Esophagus squamous epithelium (tissue), 5 donors: ENCODE measurements around the gene PDLIM7. TPM values are rescaled to one million over a fixed set of nuclear protein-coding genes. Genes with fewer than 3 reads are reported as not detected.

Experiments
- DNase-seq: peaks from one replicate; lab custom pipeline; 2025; lab: John Stamatoyannopoulos, UW
- H3K27ac ChIP-seq, 4 donors: fragments of 200-600 bp; sonication (generic); one replicate each; pipeline ENCODE4 v1.5.1; 2016 to 2019; ENCODE audit warnings: mild to moderate bottlenecking in 1 of 4
- H3K27me3 ChIP-seq, 4 donors: fragments of 200-600 bp; sonication (generic); 1 replicate in 3 of 4; 2 replicates in 1 of 4; pipeline versions ENCODE4 v1.5.1 to v1.6.0; 2017 to 2021; ENCODE audit warnings: antibody characterized with exemption in 1 of 4
- H3K36me3 ChIP-seq, 3 donors: fragments of 200-600 bp; sonication (generic); one replicate each; pipeline ENCODE4 v1.5.1; 2016 to 2019
- H3K4me1 ChIP-seq, 3 donors: fragments of 200-600 bp; sonication (generic); one replicate each; pipeline ENCODE4 v1.5.1; 2017 to 2019
- H3K4me3 ChIP-seq, 4 donors: fragments of 200-600 bp; sonication (generic); 1 replicate in 3 of 4; 2 replicates in 1 of 4; pipeline ENCODE4 v1.5.1; 2016 to 2019; ENCODE audit warnings: mild to moderate bottlenecking in 2 of 4, moderate library complexity in 1 of 4
- H3K9me3 ChIP-seq, 3 donors: fragments of 200-600 bp; sonication (generic); one replicate each; pipeline ENCODE4 v1.5.1; 2016 to 2019
- CTCF ChIP-seq, 6 experiments: fragments of 450-650 bp in 4 of 6; fragments of 200-600 bp in 2 of 6; sonication (generic) in 2 of 6; IDR thresholded peaks; one replicate each; pipeline ENCODE4 v1.5.1; 2016 to 2019; ENCODE audit warnings: antibody characterized with exemption in 6 of 6, mild to moderate bottlenecking in 4 of 6, moderate library complexity in 4 of 6
- POLR2A ChIP-seq, 4 donors: fragments of 450-650 bp; IDR thresholded peaks; one replicate each; pipeline ENCODE4 v1.6.1; 2017; ENCODE audit warnings: antibody characterized with exemption in 4 of 4, mild to moderate bottlenecking in 4 of 4, moderate library complexity in 3 of 4
- WGBS, 2 donors: methylation state at CpG; one replicate each; pipeline ENCODE4 v1.1.5; 2018; 5-methylcytosine and 5-hydroxymethylcytosine counted together
- intact Hi-C: fragments of 100-400 bp; cut with DNase I; formaldehyde crosslinking; loops from one replicate; pipeline ENCODE4 v1.15.0; 2022
- total RNA-seq, 4 donors: library from RNA; depleted of rRNA; stranded (reverse); fragments of >200 nt; gene quantifications; one replicate each; pipeline ENCODE4 v1.1.0, GENCODE V29; 2016
- donor health status: DM: yes; HTN: yes; CAD: no.

PDLIM7 gene
- total RNA-seq, 4 donors from 2014 or later, result 17.1 to 81.6 (median 33.6) TPM

- H3K36me3 ChIP-seq, result peaks cover 46 to 86% (median 49%) of the 10 kb centered on the region in 3 donors
- intact Hi-C loops, result no loop called here
- WGBS, 2 donors, result 83 to 99% methylated on average over 14 to 19 of the region's 20 CpGs
Measured at GRCh38 chr5:177434942-177435738, 62.3 kb downstream of the PDLIM7 start.

GRCh38 chr5:177434437-177434836 lies 63.0 kb downstream of the PDLIM7 start:
- H3K27me3 ChIP-seq, result no peaks in the 10 kb centered on the region
- DNase-seq, result no peak
- H3K27ac ChIP-seq, result peak overlapping the region in 1 of 4 donors; percentile 94
- H3K4me3 ChIP-seq, result no peak overlapping the region
- TF ChIP-seq CTCF (IDR thresholded peaks at IDR 0.05), result no peak
- no peak for TF ChIP-seq POLR2A (IDR thresholded peaks at IDR 0.05)
- 88% methylated on average over 3 of the region's 8 CpGs; no CpG with 5 or more reads in 1 of the 2 donors for WGBS, 2 donors
- intact Hi-C loops, result no loop called here
- H3K4me1 ChIP-seq, result peaks cover 28 to 48% (median 35%) of the 10 kb centered on the region in 3 donors
- peaks cover 46 to 83% (median 49%) of the 10 kb centered on the region in 3 donors for H3K36me3 ChIP-seq
- no peaks in the 10 kb centered on the region for H3K9me3 ChIP-seq

More at GRCh38 chr5:177434942-177435738, 62.3 kb downstream of the PDLIM7 start:
- no peaks in the 10 kb centered on the region for H3K9me3 ChIP-seq
- H3K4me1 ChIP-seq, result peaks cover 21 to 41% (median 28%) of the 10 kb centered on the region in 3 donors
- H3K27me3 ChIP-seq, result no peaks in the 10 kb centered on the region
- no peak for TF ChIP-seq POLR2A (IDR thresholded peaks at IDR 0.05)
- TF ChIP-seq CTCF (IDR thresholded peaks at IDR 0.05), result no peak
- H3K27ac ChIP-seq, result no peak overlapping the region
- no peak overlapping the region for H3K4me3 ChIP-seq
- no peak for DNase-seq

- Histone ChIP-seq H3K4me3 (no peak overlapping the region), H3K27me3 (no peaks in the 10 kb centered on the region), H3K9me3 (no peaks in the 10 kb centered on the region), H3K36me3 (peaks cover 46 to 81% (median 49%) of the 10 kb centered on the region in 3 donors), H3K4me1 (peaks cover 34 to 55% (median 42%) of the 10 kb centered on the region in 3 donors), H3K27ac (peak overlapping the region in 2 of 4 donors; percentile 1 to 94)
- no peak for DNase-seq
- TF ChIP-seq CTCF (IDR thresholded peaks at IDR 0.05) (no peak), POLR2A (IDR thresholded peaks at IDR 0.05) (no peak)
- intact Hi-C loops, result no loop called here
- WGBS, 2 donors, result 43 to 74% methylated on average over 3 to 13 of the region's 29 CpGs
Measured at GRCh38 chr5:177433658-177434217, 63.7 kb downstream of the PDLIM7 start.

Other genes starting within 250 kb of the PDLIM7 start
- 10 to 100 TPM; 24.0 to 74.4 (median 49.8) TPM for gene RAB24, start 193.9 kb downstream of the PDLIM7 start, total RNA-seq
- 100 to 1,000 TPM in 2 of 4 donors, 10 to 100 TPM in 2; 88.7 to 184 (median 108) TPM for gene PRELID1, start 193.8 kb downstream of the PDLIM7 start, total RNA-seq
- gene MXD3, start 185.7 kb downstream of the PDLIM7 start, total RNA-seq, result 10 to 100 TPM in 2 of 4 donors, 1 to 10 TPM in 2; 7.4 to 15.3 (median 9.5) TPM
- 100 to 1,000 TPM; 225 to 384 (median 257) TPM for gene LMAN2, start 145.9 kb downstream of the PDLIM7 start, total RNA-seq
- 10 to 100 TPM; 32.7 to 37.8 (median 34.8) TPM for gene RGS14, start 139.7 kb downstream of the PDLIM7 start, total RNA-seq
- under 1 TPM; 0.15 to 0.47 (median 0.25) TPM for gene SLC34A1, start 113.2 kb downstream of the PDLIM7 start, total RNA-seq
- 1 to 10 TPM in 1 of 4 donors, not detected in 3; 2.0 TPM for gene PFN3, start 96.9 kb downstream of the PDLIM7 start, total RNA-seq
- 10 to 100 TPM; 10.7 to 25.4 (median 19.6) TPM for gene F12, start 88.0 kb downstream of the PDLIM7 start, total RNA-seq
- 10 to 100 TPM; 24.6 to 39.7 (median 29.5) TPM for gene GRK6, start 70.9 kb downstream of the PDLIM7 start, total RNA-seq
- 1 to 10 TPM; 5.0 to 7.7 (median 6.4) TPM for gene PRR7, start 50.8 kb downstream of the PDLIM7 start, total RNA-seq
- 10 to 100 TPM; 11.9 to 51.1 (median 27.2) TPM for gene DBN1, start 24.0 kb downstream of the PDLIM7 start, total RNA-seq
- 1 to 10 TPM; 2.4 to 7.2 (median 4.4) TPM for gene DOK3, start 12.2 kb upstream of the PDLIM7 start, total RNA-seq
- gene DDX41, start 19.4 kb upstream of the PDLIM7 start, total RNA-seq, result 10 to 100 TPM; 63.4 to 96.5 (median 76.2) TPM
- 10 to 100 TPM; 28.5 to 52.1 (median 41.9) TPM for gene FAM193B, start 57.0 kb upstream of the PDLIM7 start, total RNA-seq
- gene TMED9, start 94.6 kb upstream of the PDLIM7 start, total RNA-seq, result 100 to 1,000 TPM in 3 of 4 donors, 10 to 100 TPM in 1; 96.5 to 141 (median 119) TPM
- 10 to 100 TPM; 13.5 to 22.9 (median 15.8) TPM for gene B4GALT7, start 102.5 kb upstream of the PDLIM7 start, total RNA-seq